IMR-90 (cell line): Measurements from ENCODE around the gene NAB2. TPM values are rescaled to one million over a fixed set of nuclear protein-coding genes. Genes with fewer than 3 reads are reported as not detected.

Experiments
- ATAC-seq: fragments of 200-7000 bp; cut with Tn5 transposase; 2 replicates; pipeline ENCODE4 v1.9.1; 2020; ENCODE audit warnings: low read depth, mild to moderate bottlenecking, moderate library complexity
- BruUV-seq: library from RNA; stranded (reverse); fragments of 400-500 nt; replicated peaks from 2 replicates; lab custom pipeline; 2021; lab: Mats Ljungman, UMichigan
- CTCF ChIA-PET: fragments of 300-600 bp; formaldehyde crosslinking; extraction: SDS; loops from one replicate; lab custom pipeline; 2021; ENCODE audit warnings: antibody characterized with exemption; lab: Yijun Ruan, JAX
- POLR2A ChIA-PET: fragments of 300-600 bp; sonication (Branson Sonifier 250); formaldehyde crosslinking; loops from one replicate; lab custom pipeline; 2022; ENCODE audit warnings: antibody characterized with exemption; ENCODE audit not compliant: unreplicated experiment; lab: Charles Lee
- DNase-seq: peaks from one replicate; pipeline ENCODE4 v3.0.0; 2013
- H2AFZ ChIP-seq: replicated peaks from 2 replicates; pipeline ENCODE3; 2013; ENCODE audit warnings: low read length, mild to moderate bottlenecking; ENCODE audit not compliant: poor library complexity
- H2AK5ac ChIP-seq: 2 replicates; pipeline ENCODE4 v1.6.1; 2013; ENCODE audit warnings: low read depth, low read length, inconsistent platforms
- H2AK9ac ChIP-seq: replicated peaks from 2 replicates; pipeline ENCODE3; 2013; ENCODE audit warnings: mild to moderate bottlenecking, low read depth, low read length, moderate library complexity; ENCODE audit not compliant: poor library complexity
- H2BK120ac ChIP-seq: 2 replicates; pipeline ENCODE4 v1.6.1; 2013; ENCODE audit warnings: low read depth, low read length, inconsistent platforms
- H2BK15ac ChIP-seq: 3 replicates; pipeline ENCODE4 v1.6.1; 2013; ENCODE audit warnings: low read depth, low read length, inconsistent platforms
- H2BK20ac ChIP-seq: 2 replicates; pipeline ENCODE4 v1.6.1; 2013; ENCODE audit warnings: low read depth, mild to moderate bottlenecking, inconsistent platforms, low read length, moderate library complexity
- H2BK5ac ChIP-seq: 2 replicates; pipeline ENCODE4 v1.6.1; 2013; ENCODE audit warnings: mild to moderate bottlenecking, low read depth, low read length, inconsistent platforms; ENCODE audit not compliant: poor library complexity, severe bottlenecking
- H3K14ac ChIP-seq: replicated peaks from 2 replicates; pipeline ENCODE4 v1.6.1; 2013; ENCODE audit warnings: low read depth, low read length, inconsistent platforms
- H3K18ac ChIP-seq: 2 replicates; pipeline ENCODE4 v1.6.1; 2013; ENCODE audit warnings: low read depth, low read length, control low read depth
- H3K23ac ChIP-seq: 2 replicates; pipeline ENCODE4 v1.6.1; 2013; ENCODE audit warnings: low read depth, low read length, inconsistent platforms
- H3K27ac ChIP-seq: 2 replicates; pipeline ENCODE4 v1.5.1; 2013; ENCODE audit warnings: mild to moderate bottlenecking, control low read depth, low read length; ENCODE audit not compliant: insufficient read depth
- H3K27me3 ChIP-seq: 2 replicates; pipeline ENCODE4 v1.6.1; 2013; ENCODE audit warnings: low read length; ENCODE audit not compliant: control insufficient read depth, insufficient read depth
- H3K36me3 ChIP-seq: 2 replicates; pipeline ENCODE4 v1.6.1; 2013; ENCODE audit warnings: low read length, mixed read lengths; ENCODE audit not compliant: control insufficient read depth, insufficient read depth
- H3K4ac ChIP-seq: 2 replicates; pipeline ENCODE4 v1.6.1; 2013; ENCODE audit warnings: low read depth, low read length, inconsistent platforms
- H3K4me1 ChIP-seq: 2 replicates; pipeline ENCODE4 v1.6.1; 2013; ENCODE audit warnings: low read length, mixed read lengths; ENCODE audit not compliant: control insufficient read depth, insufficient read depth
- H3K4me2 ChIP-seq: 2 replicates; pipeline ENCODE4 v1.6.1; 2013; ENCODE audit warnings: low read depth, mild to moderate bottlenecking, control low read depth, low read length, moderate library complexity
- H3K4me3 ChIP-seq: 2 replicates; pipeline ENCODE4 v1.5.1; 2013; ENCODE audit warnings: low read depth, mild to moderate bottlenecking, control low read depth, low read length, moderate library complexity; ENCODE audit not compliant: insufficient read depth
- H3K56ac ChIP-seq: 2 replicates; pipeline ENCODE4 v1.6.1; 2013; ENCODE audit warnings: low read length, inconsistent platforms; ENCODE audit not compliant: insufficient read depth; ENCODE audit errors: extremely low read depth
- H3K79me1 ChIP-seq, 2 experiments: 2 replicates each; pipeline ENCODE4 v1.6.1; 2013; ENCODE audit warnings: low read length in 2 of 2, inconsistent platforms in 1 of 2, low read depth in 1 of 2
- H3K9ac ChIP-seq: 2 replicates; pipeline ENCODE4 v1.6.1; 2013; ENCODE audit warnings: low read depth, low read length, control low read depth
- H3K9me1 ChIP-seq: 2 replicates; pipeline ENCODE4 v1.6.1; 2013; ENCODE audit warnings: low read length, inconsistent platforms; ENCODE audit not compliant: insufficient read depth
- H3K9me3 ChIP-seq: 2 replicates; pipeline ENCODE4 v1.6.1; 2013; ENCODE audit warnings: low read length; ENCODE audit not compliant: control insufficient read depth, insufficient read depth
- H4K20me1 ChIP-seq: 2 replicates; pipeline ENCODE4 v1.6.1; 2013; ENCODE audit warnings: low read length, inconsistent platforms; ENCODE audit not compliant: insufficient read depth
- H4K5ac ChIP-seq: 2 replicates; pipeline ENCODE4 v1.6.1; 2013; ENCODE audit warnings: mild to moderate bottlenecking, low read depth, low read length, control low read depth
- H4K8ac ChIP-seq, 2 experiments: 2 replicates each; pipeline ENCODE4 v1.6.1; 2013; ENCODE audit warnings: low read depth in 2 of 2, low read length in 2 of 2, control low read depth in 1 of 2, inconsistent platforms in 1 of 2
- H4K91ac ChIP-seq: 2 replicates; pipeline ENCODE4 v1.6.1; 2013; ENCODE audit warnings: low read depth, low read length, inconsistent platforms; ENCODE audit not compliant: insufficient read depth
- CHD1 ChIP-seq: IDR thresholded peaks from 2 replicates; pipeline ENCODE4 v1.6.1; 2012; ENCODE audit warnings: low read depth, low read length, improper control_type of control experiment
- MXI1 ChIP-seq: IDR thresholded peaks from 2 replicates; pipeline ENCODE4 v1.6.1; 2012; ENCODE audit warnings: low read depth, mild to moderate bottlenecking, low read length, moderate library complexity, borderline replicate concordance
- RCOR1 ChIP-seq: IDR thresholded peaks from 2 replicates; pipeline ENCODE4 v1.6.1; 2012; ENCODE audit warnings: mild to moderate bottlenecking, low read length, improper control_type of control experiment; ENCODE audit not compliant: insufficient replicate concordance
- WGBS, 2 experiments: methylation state at CpG; one replicate each; pipeline versions ENCODE4 v1.1.5 to v1.1.7; 2013; ENCODE audit warnings: missing lambda C conversion rate in 2 of 2; ENCODE audit not compliant: insufficient read length in 1 of 2; ENCODE audit errors: extremely low coverage in 2 of 2; 5-methylcytosine and 5-hydroxymethylcytosine counted together
- dilution Hi-C: fragments of 300-500 bp; cut with HindIII; formaldehyde crosslinking; loops from one replicate; pipeline ENCODE4 v1.14.3; 2018; ENCODE audit warnings: low sequenced_read_pairs; ENCODE audit not compliant: unreplicated experiment
- in situ Hi-C: fragments of 300-500 bp; cut with MboI; formaldehyde crosslinking; loops from 3 replicates; pipeline ENCODE4 v1.14.3; 2019; ENCODE audit warnings: low sequenced_read_pairs, inconsistent platforms, mixed read lengths
- intact Hi-C: fragments of 100-400 bp; cut with micrococcal nuclease; formaldehyde crosslinking; loops from 2 replicates; pipeline ENCODE4 v1.10.0; 2022
- polyA plus RNA-seq, 3 experiments: library from polyadenylated mRNA; depleted of rRNA; stranded (reverse); fragments of >200 nt; gene quantifications; 2 replicates each; pipeline ENCODE4 v1.2.3, GENCODE V29; 2012; ENCODE audit warnings: low replicate concordance in 1 of 3
- total RNA-seq: library from RNA; depleted of rRNA; stranded (reverse); fragments of >200 nt; gene quantifications from 2 replicates; pipeline ENCODE4 v1.2.3, GENCODE V29; 2012
- TF ChIP-seq, protein P1 (sequence below): fragments of 150-350 bp; IDR thresholded peaks from 2 replicates; pipeline ENCODE4 v1.6.1; 2017; ENCODE audit warnings: mild to moderate bottlenecking, antibody characterized with exemption, low read length, low read depth

The NAB2 gene
- total and polyA plus RNA-seq, 2 of the 4 experiments (the other 2 are of a cell fraction), result 65.1 to 68.8 TPM

DNA sequence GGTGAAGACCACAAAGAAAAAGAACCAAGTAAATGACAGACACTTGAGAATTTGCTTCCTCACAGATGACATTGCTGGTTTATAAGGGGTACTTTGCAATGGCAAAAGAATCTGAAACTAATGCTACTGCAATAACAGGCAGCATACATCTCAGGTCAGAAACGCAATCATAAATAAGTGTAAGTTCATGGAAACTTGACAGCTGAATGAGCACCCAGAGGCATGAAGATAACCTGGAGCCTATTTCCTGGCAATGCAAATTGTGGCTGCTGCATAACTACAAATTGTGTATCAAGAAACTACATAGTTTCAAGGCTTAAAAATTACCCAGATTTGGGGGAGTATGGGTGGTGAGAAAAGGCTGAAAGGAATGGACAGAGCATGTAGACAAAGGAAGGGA, 30.5 kb upstream of the NAB2 start:
- H4K91ac ChIP-seq, result no peak overlapping the region
- H2AK9ac ChIP-seq, result no peak overlapping the region
- H3K14ac ChIP-seq, result no peak overlapping the region
- in situ Hi-C loops (no loop called here), intact Hi-C loops (no loop called here), dilution Hi-C loops (no loop called here)
- no TSS peak for BruUV-seq
- H4K8ac ChIP-seq, result no peak overlapping the region
- TF ChIP-seq, protein P1, sequence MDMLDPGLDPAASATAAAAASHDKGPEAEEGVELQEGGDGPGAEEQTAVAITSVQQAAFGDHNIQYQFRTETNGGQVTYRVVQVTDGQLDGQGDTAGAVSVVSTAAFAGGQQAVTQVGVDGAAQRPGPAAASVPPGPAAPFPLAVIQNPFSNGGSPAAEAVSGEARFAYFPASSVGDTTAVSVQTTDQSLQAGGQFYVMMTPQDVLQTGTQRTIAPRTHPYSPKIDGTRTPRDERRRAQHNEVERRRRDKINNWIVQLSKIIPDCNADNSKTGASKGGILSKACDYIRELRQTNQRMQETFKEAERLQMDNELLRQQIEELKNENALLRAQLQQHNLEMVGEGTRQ, result no peak
- TF ChIP-seq CHD1 (no peak), MXI1 (no peak), RCOR1 (no peak)
- H2AFZ ChIP-seq, result no peak overlapping the region
- no peak overlapping the region for H2BK20ac ChIP-seq
- no peak overlapping the region for H3K4me2 ChIP-seq
- H3K79me1 ChIP-seq, result 0 out of 4 replicates have a peak, but pooled peaks cover 0 to 2% of the 10 kb centered on the region in 2 experiments
- no peak overlapping the region for H3K4me3 ChIP-seq
- no peak overlapping the region for H3K56ac ChIP-seq
- peaks cover 17% of the 10 kb centered on the region for H3K36me3 ChIP-seq
- no peak overlapping the region for H2BK120ac ChIP-seq
- no peak overlapping the region for H2BK5ac ChIP-seq
- H3K4ac ChIP-seq, result no peak overlapping the region
- no peak overlapping the region for H3K9ac ChIP-seq
- H3K27ac ChIP-seq, result no peak overlapping the region
- H3K9me1 ChIP-seq, result no peaks in the 10 kb centered on the region
- DNase-seq (no peak), ATAC-seq (no peak)
- no peak overlapping the region for H2AK5ac ChIP-seq
- no peak overlapping the region for H3K18ac ChIP-seq
- no peak overlapping the region for H4K5ac ChIP-seq
- H4K20me1 ChIP-seq, result no peaks in the 10 kb centered on the region; the same call in 1 of the 2 replicates
- CTCF ChIA-PET, result interaction anchor here (0.6 to 1.6 kb wide), 2 partner anchors 50 to 57 kb away, joined by 3 to 5 read pairs; no protein-coding TSS in a partner anchor
- no peak overlapping the region for H2BK15ac ChIP-seq
- POLR2A ChIA-PET, result no interaction called here
- H3K23ac ChIP-seq, result no peak overlapping the region
- H3K4me1 ChIP-seq, result no peaks in the 10 kb centered on the region
- no CpG with 5 or more reads among the region's 1 CpG for WGBS, 2 experiments
- no peaks in the 10 kb centered on the region for H3K27me3 ChIP-seq
- H3K9me3 ChIP-seq, result no peaks in the 10 kb centered on the region
